Heart right ventricle (tissue), 16 donors: Measurements from ENCODE around the gene VTI1A. TPM values are rescaled to one million over a fixed set of nuclear protein-coding genes. Genes with fewer than 3 reads are reported as not detected.

ENCODE experiments used
- ATAC-seq, 8 donors: fragments of 200-7000 bp; cut with Tn5 transposase; one replicate each; pipeline ENCODE4 v1.9.1; 2020; ENCODE audit warnings: mild to moderate bottlenecking in 8 of 8, moderate library complexity in 8 of 8, moderate number of reproducible peaks in 1 of 8
- DNase-seq, 2 donors: peaks; one replicate each; pipeline ENCODE4 v3.0.0-alpha.2; 2020
- H3K27ac ChIP-seq, 10 donors: fragments of 200-600 bp; sonication (generic) in 2 of 10; one replicate each; pipeline versions ENCODE4 v1.5.0 to v1.8.0; 2020 to 2022; ENCODE audit warnings: mild to moderate bottlenecking in 3 of 10
- H3K27me3 ChIP-seq, 7 donors: fragments of 200-600 bp; one replicate each; pipeline ENCODE4 v1.8.0; 2021 to 2022; ENCODE audit warnings: mild to moderate bottlenecking in 2 of 7
- H3K36me3 ChIP-seq, 9 donors: fragments of 200-600 bp; sonication (generic) in 1 of 9; one replicate each; pipeline versions ENCODE4 v1.5.0 to v1.8.0; 2020 to 2022; ENCODE audit warnings: mild to moderate bottlenecking in 2 of 9
- H3K4me1 ChIP-seq, 9 donors: fragments of 200-600 bp; sonication (generic) in 1 of 9; one replicate each; pipeline versions ENCODE4 v1.5.0 to v1.8.0; 2020 to 2022; ENCODE audit warnings: mild to moderate bottlenecking in 4 of 9
- H3K4me3 ChIP-seq, 10 donors: fragments of 200-600 bp; sonication (generic) in 2 of 10; one replicate each; pipeline versions ENCODE4 v1.5.0 to v1.8.0; 2020 to 2022; ENCODE audit warnings: mild to moderate bottlenecking in 7 of 10, moderate library complexity in 2 of 10
- H3K9me3 ChIP-seq, 11 donors: fragments of 200-600 bp in 10 of 11; sonication (generic) in 2 of 11; one replicate each; pipeline versions ENCODE4 v1.5.0 to v1.8.0; 2013 to 2022; ENCODE audit warnings: mild to moderate bottlenecking in 2 of 11, control low read depth in 1 of 11, moderate library complexity in 1 of 11
- CTCF ChIP-seq, 9 donors: fragments of 200-600 bp; sonication (generic) in 2 of 9; IDR thresholded peaks; one replicate each; pipeline versions ENCODE4 v1.5.0 to v1.8.0; 2021 to 2022; ENCODE audit warnings: antibody characterized with exemption in 9 of 9, mild to moderate bottlenecking in 5 of 9, moderate library complexity in 1 of 9
- WGBS, 2 donors: extraction: QIAGEN DNeasy Blood & Tissue Kit; methylation state at CpG; one replicate each; pipeline ENCODE4 v1.1.7; 2013; ENCODE audit warnings: inconsistent platforms in 1 of 2; 5-methylcytosine and 5-hydroxymethylcytosine counted together
- intact Hi-C, 10 donors: fragments of 100-400 bp; cut with DNase I; formaldehyde crosslinking; loops; one replicate each; pipeline versions ENCODE4 v1.11.1 to v1.14.2; 2022
- polyA plus RNA-seq, 2 donors: library from polyadenylated mRNA; stranded (reverse); fragments of 200-250 nt; gene quantifications; one replicate each; pipeline ENCODE4 v1.2.3, GENCODE V29; 2013
- total RNA-seq, 10 donors: library from RNA; stranded (reverse); fragmentation: NEBNext Ultra II Directional in 3 of 10; extraction: Animal tissue kit (Norgen Biotek cat#: 25700) in 3 of 10; gene quantifications; one replicate each; pipeline versions ENCODE4 v1.2.1 to v1.2.4, GENCODE V29; 2021 to 2023
- donor health status: Arrhythmogenic right ventricular cardiomyopathy.
- donor health status: ischemic (EF 13 %, LVEDD 7.1; RV severe dilation, severe dysfunction).
- donor health status: healthy with polysubstance abuse.
- donor health status: DM: no; HTN: yes; CAD: no.
- donor health status: DM: no; HTN: no; CAD: no.
- donor health status: ischemic (EF 25% LVEDD 6.9; RV normal size, moderate dysfunction).
- donor health status: ischemic (EF 25% LVEDD 5.7; RV mildly dilated, moderate dysfunction).
- donor health status: healthy.
- donor health status: DM: yes; HTN: yes; CAD: no.
- donor health status: Ischemic cardiomyopathy.
- donor health status: ischemic (EF 35%, LVEDD 5.7; RV mildly dilated, moderate dysfunction).
- donor health status: nonischemic (EF 11% LVEDD 7.7; RV severe dilation, severe dysfunction).
- donor health status: DM: yes; HTN: yes; CAD: no.
- donor health status: PGD.
- donor health status: ischemic (EF 29% LVEDD 5.4; RV normal size, mild dysfunction).
- donor health status: nonischemic (EF 23%, LVEDD 6.1; RV moderate dilation, normal function).

Gene VTI1A
- total and polyA plus RNA-seq, 12 donors: 6.2 to 24.5 (median 20.6) TPM

DNA sequence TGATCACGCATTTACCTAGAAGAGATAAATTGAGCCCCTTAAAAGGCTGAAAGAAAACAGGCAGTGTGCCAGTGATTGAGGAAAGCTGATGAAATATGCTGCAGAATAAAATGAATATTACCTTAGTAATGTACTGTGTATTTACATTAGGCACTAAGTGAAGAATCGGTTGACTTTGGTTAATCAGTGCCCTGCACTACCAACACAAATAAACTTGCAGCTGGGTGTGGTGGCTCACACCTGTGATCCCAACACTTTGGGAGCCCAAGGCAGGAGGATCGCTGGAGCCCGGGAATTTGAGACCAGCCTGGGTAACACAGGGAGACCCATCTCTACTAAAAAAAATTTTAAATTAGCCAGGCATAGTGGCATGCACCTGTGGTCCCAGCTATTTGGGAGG, 354.7 kb downstream of the VTI1A start:
- WGBS, 2 donors: 97 to 99% methylated on average over 4 of the region's 4 CpGs
- Histone ChIP-seq H3K27me3 (no peaks in the 10 kb centered on the region), H3K4me3 (no peak overlapping the region), H3K27ac (no peak overlapping the region), H3K36me3 (no peaks in the 10 kb centered on the region), H3K4me1 (no peaks in the 10 kb centered on the region), H3K9me3 (no peaks in the 10 kb centered on the region)
- no peak for ATAC-seq
- intact Hi-C loops: no loop called here
- DNase-seq: no peak
- no peak for TF ChIP-seq CTCF (IDR thresholded peaks at IDR 0.05)

- Histone ChIP-seq H3K36me3 (no peaks in the 10 kb centered on the region), H3K4me1 (no peaks in the 10 kb centered on the region), H3K4me3 (no peak overlapping the region), H3K9me3 (no peaks in the 10 kb centered on the region), H3K27ac (no peak overlapping the region), H3K27me3 (no peaks in the 10 kb centered on the region)
- ATAC-seq: no peak
- TF ChIP-seq CTCF (IDR thresholded peaks at IDR 0.05): no peak
- intact Hi-C loops: no loop called here
- no peak for DNase-seq
- WGBS, 2 donors: 90 to 93% methylated on average over 5 of the region's 5 CpGs
Observed at GRCh38 chr10:112802411-112803022, 355.5 kb downstream of the VTI1A start.

GRCh38 chr10:112803961-112804401, 357.0 kb downstream of the VTI1A start:
- WGBS, 2 donors: 71 to 80% methylated on average over 5 of the region's 5 CpGs
- H3K4me3 ChIP-seq: no peak overlapping the region
- no peaks in the 10 kb centered on the region for H3K27me3 ChIP-seq
- H3K27ac ChIP-seq: no peak overlapping the region
- ATAC-seq (peak in 1 of 8 donors; percentile 18), DNase-seq (no peak)
- TF ChIP-seq CTCF (IDR thresholded peaks at IDR 0.05): no peak
- H3K9me3 ChIP-seq: no peaks in the 10 kb centered on the region
- intact Hi-C loops: no loop called here
- H3K36me3 ChIP-seq: no peaks in the 10 kb centered on the region
- no peaks in the 10 kb centered on the region for H3K4me1 ChIP-seq

DNA sequence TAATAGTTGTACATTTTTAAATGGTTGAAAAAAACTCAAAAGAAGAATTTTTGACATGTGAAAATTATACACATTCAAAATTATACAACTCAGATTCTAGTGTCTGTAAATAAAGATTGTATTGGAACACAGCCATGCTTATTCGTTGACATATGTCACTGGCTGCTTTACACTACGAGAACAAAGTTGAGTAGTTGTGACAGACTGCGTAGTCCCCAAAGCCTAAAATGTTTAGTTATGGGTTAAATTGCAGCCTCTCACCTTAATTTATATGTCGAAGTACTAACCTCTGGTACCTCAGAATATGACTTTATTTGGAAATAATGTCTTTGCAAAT, 358.2 kb downstream of the VTI1A start:
- WGBS, 2 donors: 90 to 94% methylated on average over 4 of the region's 4 CpGs
- Histone ChIP-seq H3K27ac (no peak overlapping the region), H3K4me1 (no peaks in the 10 kb centered on the region), H3K36me3 (no peaks in the 10 kb centered on the region), H3K9me3 (no peaks in the 10 kb centered on the region), H3K4me3 (no peak overlapping the region), H3K27me3 (no peaks in the 10 kb centered on the region)
- DNase-seq (no peak), ATAC-seq (no peak)
- intact Hi-C loops: no loop called here
- TF ChIP-seq CTCF (IDR thresholded peaks at IDR 0.05): no peak
